Peyer's patch (tissue), 4 donors: Measurements from ENCODE around the gene ASCC1.

Experiments used
- POLR2A ChIP-seq, 2 donors: fragments of 450-650 bp; IDR thresholded peaks; one replicate each; pipeline ENCODE4 v1.5.1; 2017; ENCODE audit warnings: antibody characterized with exemption in 2 of 2, mild to moderate bottlenecking in 2 of 2, moderate library complexity in 2 of 2
- TF ChIP-seq, protein P1 (sequence below), 6 experiments: fragments of 450-650 bp in 4 of 6; fragments of 200-600 bp in 2 of 6; sonication (generic) in 1 of 6; IDR thresholded peaks; one replicate each; pipeline ENCODE4 v1.5.1; 2017 to 2019; ENCODE audit warnings: antibody characterized with exemption in 6 of 6, mild to moderate bottlenecking in 3 of 6, moderate library complexity in 1 of 6

GRCh38 chr10:72049472-72049871 is 166.6 kb downstream of the ASCC1 start:
- TF ChIP-seq, protein P1, sequence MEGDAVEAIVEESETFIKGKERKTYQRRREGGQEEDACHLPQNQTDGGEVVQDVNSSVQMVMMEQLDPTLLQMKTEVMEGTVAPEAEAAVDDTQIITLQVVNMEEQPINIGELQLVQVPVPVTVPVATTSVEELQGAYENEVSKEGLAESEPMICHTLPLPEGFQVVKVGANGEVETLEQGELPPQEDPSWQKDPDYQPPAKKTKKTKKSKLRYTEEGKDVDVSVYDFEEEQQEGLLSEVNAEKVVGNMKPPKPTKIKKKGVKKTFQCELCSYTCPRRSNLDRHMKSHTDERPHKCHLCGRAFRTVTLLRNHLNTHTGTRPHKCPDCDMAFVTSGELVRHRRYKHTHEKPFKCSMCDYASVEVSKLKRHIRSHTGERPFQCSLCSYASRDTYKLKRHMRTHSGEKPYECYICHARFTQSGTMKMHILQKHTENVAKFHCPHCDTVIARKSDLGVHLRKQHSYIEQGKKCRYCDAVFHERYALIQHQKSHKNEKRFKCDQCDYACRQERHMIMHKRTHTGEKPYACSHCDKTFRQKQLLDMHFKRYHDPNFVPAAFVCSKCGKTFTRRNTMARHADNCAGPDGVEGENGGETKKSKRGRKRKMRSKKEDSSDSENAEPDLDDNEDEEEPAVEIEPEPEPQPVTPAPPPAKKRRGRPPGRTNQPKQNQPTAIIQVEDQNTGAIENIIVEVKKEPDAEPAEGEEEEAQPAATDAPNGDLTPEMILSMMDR (IDR thresholded peaks at IDR 0.05) = no peak
- TF ChIP-seq POLR2A (IDR thresholded peaks at IDR 0.05) = no peak
